Measurements from ENCODE around the gene CHD9.
"Not testable (repeated sequence)": the region's sequence is repeated elsewhere in the genome, so short reads cannot be mapped to it uniquely, and the experiment has no call there.

Gene CHD9

DNA sequence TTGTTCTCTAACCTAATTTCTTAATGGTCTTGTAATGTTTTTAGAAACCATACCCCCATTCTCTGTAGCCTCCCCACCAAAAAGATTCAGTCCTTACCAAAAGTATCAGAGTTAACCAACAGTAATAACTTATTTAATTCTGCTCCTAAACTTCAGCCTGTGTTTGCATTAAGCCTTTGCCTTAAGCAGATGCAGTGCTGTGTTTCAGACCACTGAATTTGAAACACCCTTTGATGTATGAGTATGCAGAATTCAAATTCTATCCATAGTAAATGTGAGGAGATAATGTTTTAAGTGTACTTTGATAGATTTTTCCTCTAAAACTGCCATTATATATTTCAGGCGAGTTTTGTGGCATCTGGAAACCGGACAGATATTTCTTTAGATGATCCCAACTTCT lies 207.9 kb downstream of the CHD9 start:
- no peak for DNase-seq (ENCODE audit: low read depth in 2 of 2)

DNA sequence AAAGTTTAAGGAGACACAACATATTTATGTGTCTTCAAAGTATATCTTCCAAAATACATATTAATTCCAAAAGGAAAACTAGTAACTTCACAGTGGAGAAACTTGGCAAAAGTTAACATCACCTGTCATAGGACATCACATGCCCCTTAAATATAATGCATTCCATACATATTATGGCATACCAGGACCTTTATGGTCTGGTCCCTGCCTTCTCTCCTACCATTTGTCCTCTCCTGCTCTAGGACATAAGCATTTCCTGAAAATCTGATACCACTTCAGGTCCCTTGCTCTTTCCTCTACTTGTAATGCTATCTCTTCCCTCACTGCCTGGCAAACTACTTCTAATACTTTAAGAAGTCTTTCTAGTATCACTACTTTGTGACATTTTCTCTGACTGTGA lies 211.4 kb downstream of the CHD9 start:
- no peak for DNase-seq (ENCODE audit: low read depth in 2 of 2)

DNA sequence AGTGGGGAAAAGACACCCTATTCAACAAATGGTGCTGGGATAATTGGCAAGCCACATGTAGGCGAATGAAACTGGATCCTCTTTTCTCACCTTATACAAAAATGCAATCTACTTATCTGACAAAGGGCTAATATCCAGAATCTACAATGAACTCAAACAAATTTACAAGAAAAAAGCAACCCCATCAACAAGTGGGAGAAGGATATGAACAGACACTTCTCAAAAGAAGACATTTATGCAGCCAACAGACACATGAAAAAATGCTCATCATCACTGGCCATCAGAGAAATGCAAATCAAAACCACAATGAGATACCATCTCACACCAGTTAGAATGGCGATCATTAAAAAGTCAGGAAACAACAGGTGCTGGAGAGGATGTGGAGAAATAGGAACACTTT lies 223.7 kb downstream of the CHD9 start:
- not testable (repeated sequence) for DNase-seq (ENCODE audit: low read depth in 2 of 2)

DNA sequence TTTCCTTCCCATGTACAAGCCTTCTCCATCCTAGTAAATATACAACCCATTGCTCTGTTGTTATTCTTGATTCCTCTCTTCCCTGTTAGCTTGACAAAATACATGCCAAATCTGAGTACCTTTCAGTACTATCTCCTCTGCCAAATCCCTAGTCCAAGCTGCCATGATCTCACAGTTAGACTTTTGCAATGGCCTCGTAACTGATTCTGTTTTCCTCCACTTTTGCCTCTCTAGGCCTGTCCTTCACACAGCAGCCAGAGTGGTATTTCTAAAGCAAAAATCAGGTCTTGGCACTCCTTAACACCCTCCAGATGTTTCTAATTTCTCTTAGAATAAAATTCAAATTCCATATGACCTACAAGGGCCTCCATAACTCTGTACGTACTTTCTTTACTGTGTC lies 226.5 kb downstream of the CHD9 start:
- no peak for DNase-seq (ENCODE audit: low read depth in 2 of 2)

DNA sequence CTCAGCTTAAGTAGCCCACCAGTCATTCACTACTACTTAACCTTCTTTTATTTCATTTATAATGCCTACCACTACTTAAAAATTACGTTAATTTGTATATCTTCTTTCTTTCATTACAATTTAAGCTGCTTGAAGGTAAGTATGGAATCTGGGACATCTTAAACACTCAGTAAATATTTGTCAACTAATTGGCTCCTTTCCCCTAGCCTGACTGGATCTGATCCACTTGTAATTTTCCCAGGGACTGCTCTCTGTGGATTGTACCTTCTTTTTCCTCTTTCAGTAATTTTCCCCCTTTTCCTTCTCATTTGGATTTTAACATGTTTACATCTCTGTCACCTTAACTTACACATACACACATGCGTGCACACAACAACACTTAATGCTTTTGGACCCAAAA lies 227.1 kb downstream of the CHD9 start:
- DNase-seq (ENCODE audit: low read depth in 2 of 2): no peak

DNA sequence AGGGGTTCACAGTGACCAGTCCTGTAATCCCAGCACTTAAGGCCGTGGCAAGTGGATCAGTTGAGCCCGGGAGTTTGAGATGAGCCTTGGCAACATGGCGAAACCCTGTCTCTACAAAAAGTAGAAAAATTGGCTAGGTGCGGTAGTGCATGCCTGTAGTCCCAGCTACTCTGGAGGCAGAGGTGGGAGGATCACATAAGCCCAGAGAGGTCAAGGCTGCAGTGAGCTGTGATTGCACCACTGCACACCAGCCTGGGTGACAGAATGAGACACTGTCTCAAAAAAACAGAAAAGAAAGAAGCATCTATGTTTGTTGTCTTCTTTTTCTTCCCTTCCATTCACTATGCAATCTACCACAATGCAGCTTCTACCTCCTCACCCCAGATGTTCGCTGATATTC lies 227.5 kb downstream of the CHD9 start:
- no peak for DNase-seq (ENCODE audit: low read depth in 2 of 2)

DNA sequence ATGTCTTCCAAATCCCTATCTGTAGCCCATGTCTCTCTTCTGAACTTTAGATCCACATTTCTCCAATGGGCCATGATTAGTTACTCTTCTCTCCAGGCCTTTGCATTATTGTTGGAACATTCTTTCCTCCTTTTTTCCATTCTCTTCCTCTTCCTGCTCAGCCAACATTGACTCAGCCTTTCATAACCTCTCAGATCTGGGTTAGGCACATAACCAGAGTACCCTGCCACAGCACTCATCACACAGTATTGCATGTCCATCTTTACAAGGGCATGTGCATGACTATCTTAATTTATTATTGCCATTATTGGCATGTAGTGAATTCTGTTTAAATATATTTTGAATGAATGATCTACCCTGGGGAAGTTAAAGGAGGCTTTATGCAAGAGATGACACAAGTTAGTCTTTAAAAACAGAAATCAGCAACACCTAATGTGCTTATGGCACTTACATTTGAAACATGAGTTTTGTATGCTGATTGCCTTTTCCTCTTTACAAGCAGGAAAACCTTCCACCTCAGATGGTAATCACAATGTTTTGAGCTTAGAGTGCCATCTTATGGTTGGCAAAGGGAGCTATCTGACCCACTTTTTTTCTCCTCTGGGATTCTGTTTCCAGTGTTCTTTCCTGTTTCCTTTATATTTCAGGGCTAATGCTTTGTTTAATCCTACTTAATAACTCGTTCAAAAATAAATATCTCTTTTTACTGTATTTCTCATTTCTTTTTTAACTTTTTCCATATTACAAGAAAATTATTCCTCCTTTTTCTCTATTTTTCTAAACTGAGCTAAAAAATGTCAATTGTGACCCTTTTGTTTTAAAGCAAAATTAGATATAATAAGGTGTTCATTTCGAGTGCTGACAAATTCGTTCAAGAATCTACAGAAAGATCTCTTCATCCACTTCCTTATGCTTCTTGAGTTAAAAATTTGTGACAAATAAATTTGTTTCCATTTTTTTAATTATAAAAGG lies 228.5 kb downstream of the CHD9 start:
- no peak for DNase-seq (ENCODE audit: low read depth in 2 of 2)

DNA sequence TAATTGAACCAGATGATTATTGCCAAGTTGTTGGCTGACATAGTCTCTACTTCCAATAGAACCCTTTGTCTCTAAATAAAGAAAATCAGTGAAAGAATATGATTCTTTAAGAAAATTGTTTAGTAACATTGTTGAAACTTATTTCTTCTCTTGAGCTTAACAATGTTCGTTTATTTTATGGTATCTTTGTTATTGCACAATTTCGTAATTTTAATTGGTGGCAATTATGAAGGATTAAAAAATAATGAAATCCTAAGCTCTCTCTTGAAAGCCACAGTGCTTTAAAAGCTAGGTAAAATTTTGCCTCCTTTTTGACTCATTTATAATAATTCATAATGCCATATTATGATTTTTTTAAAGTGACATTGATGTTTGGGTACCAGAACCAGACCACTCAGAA lies 230.4 kb downstream of the CHD9 start:
- DNase-seq (ENCODE audit: low read depth in 2 of 2): no peak

DNA sequence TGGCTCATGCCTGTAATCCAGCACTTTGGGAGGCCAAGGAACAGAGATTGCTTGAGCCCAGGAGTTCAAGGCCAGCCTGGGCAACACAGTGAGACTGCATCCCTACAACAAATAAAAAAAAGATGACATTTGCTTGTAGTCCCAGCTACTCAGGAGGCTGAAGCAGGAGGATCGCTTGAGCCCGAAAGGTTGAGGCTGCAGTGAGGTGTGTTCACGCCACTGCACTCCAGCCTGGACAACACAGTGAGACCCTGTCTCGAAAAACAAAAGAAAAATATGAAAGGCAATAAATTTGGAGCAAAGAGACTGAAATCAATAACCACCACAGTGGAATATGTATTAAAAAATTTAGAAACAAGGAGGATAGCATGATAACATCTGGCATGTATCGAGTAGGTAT lies 235.7 kb downstream of the CHD9 start:
- DNase-seq (ENCODE audit: low read depth in 2 of 2): no peak

DNA sequence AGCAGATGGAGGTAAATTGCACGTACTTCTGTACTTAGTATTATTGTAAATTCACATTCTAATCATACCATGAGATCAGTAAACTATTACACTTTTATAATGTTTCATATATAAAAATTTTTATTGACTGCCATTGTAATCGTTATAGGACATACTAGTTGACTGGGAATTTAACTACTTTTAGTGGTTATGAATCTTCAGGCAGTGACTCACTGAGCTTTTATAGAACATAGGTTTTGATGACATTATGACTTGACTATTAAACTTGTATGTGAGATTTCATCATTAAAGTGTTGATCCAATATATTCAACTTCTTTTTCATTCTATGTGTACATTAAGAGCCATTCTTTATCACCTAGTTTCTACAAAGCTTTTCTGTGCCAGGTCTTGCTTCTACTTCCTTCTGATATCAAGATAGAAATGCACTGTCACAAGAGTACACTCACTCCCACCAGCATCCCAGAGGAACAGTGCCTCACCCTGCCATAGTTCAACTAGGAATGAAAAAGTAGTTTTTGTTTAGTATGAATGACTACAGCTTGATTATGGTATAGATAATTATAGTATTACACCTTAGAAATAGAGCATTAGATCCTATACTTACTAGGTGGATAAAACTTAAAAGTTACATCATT lies 237.1 kb downstream of the CHD9 start:
- DNase-seq (ENCODE audit: low read depth in 2 of 2): no peak

DNA sequence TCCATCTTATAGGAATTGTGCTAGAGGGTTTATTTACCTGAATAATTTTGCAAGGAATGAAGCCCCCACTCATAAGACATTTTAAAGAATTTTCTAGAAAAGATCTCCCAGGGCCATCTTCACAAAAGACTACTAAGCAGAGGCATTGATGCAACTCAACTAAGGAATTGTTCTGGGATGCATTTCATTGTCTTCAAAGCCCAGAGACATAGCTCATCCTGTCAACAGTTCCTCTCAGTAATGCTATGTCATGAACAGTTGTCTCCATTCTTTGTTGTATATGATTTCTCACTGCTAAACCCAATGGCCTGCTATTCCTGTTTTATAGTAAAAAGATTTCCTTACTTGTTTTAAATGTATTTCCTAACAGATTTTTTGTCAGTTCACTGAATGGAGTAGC lies 242.7 kb downstream of the CHD9 start:
- DNase-seq (ENCODE audit: low read depth in 2 of 2): no peak

DNA sequence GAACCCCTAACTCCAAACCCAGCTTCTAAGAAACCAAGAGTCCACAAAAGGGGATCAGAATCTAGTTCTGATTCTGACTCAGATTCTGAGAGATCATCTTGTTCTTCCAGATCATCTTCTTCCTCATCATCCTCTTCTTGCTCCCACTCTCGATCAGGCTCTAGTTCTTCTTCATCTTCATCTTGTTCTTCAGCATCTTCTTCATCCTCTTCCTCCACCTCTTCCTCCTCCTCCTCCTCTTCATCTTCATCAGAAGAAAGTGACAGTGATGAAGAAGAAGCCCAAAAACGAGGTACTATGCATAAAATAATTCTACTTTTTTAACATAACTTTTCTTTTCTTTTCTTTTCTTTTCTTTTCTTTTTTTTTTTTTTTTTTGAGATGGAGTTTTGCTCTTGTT lies 249.5 kb downstream of the CHD9 start:
- DNase-seq (ENCODE audit: low read depth in 2 of 2): no peak

DNA sequence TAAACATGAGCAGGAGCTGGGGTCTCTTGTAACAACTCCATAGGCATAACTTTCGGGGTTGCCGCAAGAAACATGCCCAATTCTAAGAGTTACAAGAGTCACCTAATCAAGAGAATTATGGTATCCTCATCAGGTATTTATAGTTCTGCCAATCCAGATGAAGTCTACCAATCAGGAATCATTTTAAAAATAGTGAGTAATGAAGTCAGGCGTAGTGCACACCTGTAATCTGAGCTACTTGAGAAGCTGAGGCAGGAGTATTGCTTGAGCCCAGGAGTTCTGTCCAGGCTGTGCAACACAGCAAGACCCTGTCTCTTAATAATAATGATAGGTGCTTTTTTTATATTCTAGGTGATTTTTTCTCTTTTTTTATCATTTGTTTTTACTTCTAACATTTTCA lies 251.0 kb downstream of the CHD9 start:
- no peak for DNase-seq (ENCODE audit: low read depth in 2 of 2)

DNA sequence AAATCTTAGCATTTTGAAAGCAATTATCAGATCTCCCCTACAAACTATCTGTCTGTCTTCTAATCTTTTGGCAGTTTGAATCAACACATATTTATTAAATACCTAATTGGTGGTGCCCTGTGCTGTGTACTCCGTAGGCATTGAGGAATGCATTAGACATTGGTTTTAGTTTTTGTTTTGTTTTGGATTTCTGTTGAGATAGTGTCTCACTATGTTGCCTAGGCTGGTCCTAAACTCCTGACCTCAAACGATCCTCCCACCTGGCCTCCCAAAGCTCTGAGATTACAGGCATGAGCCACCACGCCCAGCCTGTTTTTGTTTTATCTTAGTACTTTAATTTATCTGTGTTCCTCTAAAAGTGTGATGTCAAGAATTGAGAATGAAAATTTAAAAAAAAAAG lies 254.7 kb downstream of the CHD9 start:
- DNase-seq (ENCODE audit: low read depth in 2 of 2): no peak

DNA sequence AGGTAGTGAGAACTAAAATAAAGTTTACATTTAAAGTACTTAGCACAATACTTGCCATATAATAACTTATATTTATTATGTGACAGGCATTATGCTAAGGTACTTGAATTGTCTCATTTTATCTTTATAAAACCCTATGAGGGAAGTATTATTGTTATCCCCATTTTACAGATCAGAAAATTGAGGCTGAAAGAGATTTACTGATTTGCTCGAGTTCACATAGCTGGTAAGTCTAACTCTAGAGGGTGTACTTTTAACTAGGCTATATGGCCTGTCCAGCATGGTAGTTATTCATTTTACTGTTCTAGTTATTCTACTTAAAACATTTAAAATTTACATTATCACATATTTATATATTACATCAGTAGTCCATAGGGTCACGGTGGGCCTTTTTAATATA lies 266.2 kb downstream of the CHD9 start:
- DNase-seq (ENCODE audit: low read depth in 2 of 2): no peak

DNA sequence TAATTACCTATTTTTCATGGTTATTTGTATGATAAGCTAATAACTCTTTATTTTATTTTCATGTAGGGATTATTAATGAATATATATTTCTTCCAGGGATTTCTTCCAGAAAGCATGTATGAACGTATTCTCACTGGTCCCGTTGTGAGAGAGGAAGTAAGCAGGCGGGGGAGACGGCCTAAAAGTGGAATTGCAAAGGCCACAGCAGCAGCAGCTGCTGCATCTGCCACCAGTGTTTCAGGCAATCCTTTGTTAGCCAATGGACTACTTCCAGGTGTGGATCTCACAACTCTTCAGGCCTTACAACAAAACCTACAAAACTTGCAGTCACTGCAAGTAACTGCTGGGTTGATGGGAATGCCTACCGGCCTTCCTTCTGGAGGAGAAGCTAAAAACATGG lies 269.1 kb downstream of the CHD9 start:
- DNase-seq (ENCODE audit: low read depth in 2 of 2): no peak

DNA sequence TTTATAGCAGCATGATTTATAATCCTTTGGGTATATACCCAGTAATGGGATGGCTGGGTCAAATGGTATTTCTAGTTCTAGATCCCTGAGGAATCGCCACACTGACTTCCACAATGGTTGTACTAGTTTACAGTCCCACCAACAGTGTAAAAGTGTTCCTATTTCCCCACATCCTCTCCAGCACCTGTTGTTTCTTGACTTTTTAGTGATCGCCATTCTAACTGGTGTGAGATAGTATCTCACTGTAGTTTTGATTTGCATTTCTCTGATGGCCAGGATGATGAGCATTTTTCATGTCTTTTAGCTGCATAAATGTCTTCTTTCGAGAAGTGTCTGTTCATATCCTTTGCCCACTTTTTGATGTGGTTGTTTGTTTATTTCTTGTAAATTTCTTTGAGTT lies 276.2 kb downstream of the CHD9 start:
- DNase-seq (ENCODE audit: low read depth in 2 of 2): not testable (repeated sequence)

DNA sequence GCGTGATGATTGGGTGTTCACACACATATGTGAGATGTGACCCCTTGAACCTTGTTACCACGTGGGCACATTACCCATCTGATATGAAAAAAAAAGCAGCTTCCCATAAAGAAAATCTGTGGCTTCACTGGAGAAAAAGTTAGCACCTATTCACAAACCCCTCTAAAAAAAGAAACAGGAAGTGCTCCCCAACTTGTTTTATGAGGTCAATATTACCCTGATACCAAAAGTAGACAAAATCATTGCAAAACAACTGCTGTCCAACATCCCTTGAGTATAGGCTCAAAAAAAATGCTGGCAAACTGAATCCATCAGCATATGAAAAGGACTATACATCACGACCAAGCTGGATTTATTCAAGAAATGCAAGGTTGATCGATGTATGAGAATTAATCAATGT lies 279.8 kb downstream of the CHD9 start:
- no peak for DNase-seq (ENCODE audit: low read depth in 2 of 2)

DNA sequence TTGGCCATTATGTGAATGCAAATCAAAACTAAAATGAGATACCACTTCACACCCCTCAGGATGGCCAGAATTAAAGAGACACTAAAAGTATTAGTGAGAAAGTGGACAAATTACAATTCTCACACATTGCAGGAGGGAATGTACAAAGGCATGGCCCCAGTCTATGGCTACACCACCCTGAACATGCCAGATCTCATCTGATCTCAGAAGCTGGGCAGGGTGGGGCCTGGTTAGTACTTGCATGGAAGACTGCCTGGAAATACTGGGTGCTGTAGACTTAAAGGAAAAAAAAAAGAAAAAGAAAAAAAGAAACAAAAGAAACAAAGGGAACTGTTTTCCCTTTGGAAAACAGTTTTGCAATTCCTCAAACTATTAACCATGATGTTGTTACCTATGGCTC lies 282.5 kb downstream of the CHD9 start:
- DNase-seq (ENCODE audit: low read depth in 2 of 2): no peak

DNA sequence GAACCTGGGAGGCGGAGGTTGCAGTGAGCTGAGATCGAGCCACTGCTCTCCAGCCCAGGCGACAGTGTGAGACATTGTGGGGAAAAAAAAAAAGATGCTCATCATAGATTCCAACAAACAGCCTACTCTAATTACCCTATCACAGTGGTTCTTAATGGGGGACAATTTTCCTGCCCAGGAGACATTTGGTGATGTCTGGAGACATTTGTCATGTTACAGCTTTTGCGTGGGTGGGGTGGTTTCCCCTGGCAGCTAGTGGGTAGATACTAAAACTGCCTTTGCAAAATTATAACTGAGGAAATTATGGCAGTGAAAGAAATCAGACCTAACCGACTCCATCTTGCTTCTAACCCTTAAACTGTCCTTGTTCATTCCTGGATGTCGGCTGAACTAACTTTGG lies 287.0 kb downstream of the CHD9 start:
- no peak for DNase-seq (ENCODE audit: low read depth in 2 of 2)

DNA sequence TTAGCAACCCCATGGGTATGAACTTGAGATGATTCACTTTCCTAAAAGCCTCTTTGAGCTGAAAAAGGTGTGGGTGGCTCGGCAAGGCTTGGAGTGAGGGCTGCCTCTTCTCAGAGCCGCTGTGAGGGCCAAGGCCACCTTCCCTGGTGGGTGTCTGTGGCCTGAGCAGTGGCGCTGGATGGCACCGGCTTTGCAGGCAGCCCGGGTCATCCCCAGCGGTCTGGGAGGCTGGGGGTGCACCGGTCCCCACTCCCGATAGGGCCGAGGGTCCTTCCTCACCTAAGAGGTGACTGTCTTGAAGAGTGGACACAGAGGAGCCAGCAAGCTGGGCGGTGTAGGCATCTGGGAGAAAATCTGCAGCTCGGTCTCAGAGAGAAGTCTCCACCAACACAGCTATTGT lies 300.3 kb downstream of the CHD9 start:
- DNase-seq (ENCODE audit: low read depth in 2 of 2): no peak

DNA sequence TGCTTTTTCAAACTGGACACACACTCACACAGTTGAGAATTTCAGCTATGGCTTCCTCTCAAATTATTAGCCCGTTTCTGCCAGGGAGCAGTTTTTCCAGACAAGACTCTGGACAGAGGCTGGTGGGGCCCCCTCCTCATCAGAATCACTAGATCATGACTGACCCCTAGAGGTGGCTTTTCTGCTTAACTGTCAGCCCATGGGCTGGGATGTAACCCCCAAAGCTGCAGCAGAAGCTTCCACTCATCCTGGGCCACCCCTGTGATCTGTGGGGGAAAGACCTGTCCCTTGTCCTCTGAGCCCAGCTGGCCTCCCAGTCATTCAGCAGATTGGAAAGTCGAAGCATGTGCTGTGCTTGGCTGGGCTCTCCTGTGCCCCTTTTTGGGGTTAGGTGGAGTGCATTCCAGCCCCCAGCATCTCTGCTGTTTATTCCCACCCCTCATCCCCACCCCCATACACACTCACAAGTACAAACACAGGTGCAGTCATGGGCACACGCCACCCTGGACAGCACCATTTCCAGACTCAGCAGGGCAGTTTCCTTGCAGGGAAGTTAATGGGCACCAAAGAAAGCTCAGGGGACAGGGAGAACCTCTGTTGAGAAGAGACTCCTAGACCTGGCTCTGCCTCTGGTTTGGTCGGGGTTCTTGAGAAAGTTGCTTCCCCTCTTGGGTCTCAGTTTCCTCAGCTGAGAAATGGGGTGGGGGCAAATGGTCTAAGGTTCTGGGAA lies 301.9 kb downstream of the CHD9 start:
- DNase-seq (ENCODE audit: low read depth in 2 of 2): no peak

DNA sequence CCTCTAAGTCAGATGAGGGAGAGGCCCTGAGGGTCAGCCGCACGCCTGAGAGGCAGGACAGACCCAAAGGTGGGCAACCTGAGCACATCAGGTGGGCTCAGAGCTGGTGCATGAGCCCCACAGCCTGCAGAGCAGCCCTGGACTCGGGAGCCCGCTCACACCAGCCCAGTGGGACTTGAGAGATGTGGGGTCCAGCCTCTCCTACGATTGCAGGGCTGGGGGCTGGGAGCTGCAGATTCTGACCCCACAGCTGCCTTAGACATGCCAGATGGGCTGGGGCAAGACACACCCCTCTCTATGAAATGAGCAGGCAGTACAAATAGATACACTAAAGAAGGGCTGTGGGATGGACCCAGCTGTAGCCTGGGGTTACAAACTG lies 302.4 kb downstream of the CHD9 start:
- no peak for DNase-seq (ENCODE audit: low read depth in 2 of 2)
